Measurements from ENCODE around the gene CCDC188.

DNA sequence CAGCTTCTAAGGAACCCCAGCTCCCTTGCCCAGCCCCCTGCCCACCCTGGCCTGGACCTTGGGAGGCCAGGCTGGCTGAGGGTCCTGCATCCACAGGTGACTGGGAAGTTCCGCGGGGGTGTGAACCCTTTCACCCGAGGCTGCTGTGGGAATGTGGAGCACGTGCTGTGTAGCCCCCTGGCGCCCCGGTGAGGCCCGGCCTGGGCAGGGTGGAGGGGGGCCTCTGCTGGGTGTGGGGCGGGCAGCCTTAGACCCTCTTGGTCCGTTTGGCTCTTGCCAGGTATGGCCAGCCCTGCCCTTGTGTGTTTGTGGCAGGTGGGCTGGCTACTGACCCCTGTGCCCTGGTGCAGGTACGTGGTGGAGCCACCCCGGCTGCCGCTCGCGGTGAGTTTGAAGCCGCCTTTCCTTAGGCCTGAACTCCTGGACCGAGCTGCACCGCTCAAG lies 10.3 kb downstream of the CCDC188 start:
- TF ChIP-seq POLR2A (conservative IDR thresholded peaks at IDR 0.05) (no peak), ZNF134 (CRISPR knock-in tag; conservative IDR thresholded peaks at IDR 0.05) (no peak), ZNF79 (CRISPR knock-in tag; IDR thresholded peaks at IDR 0.05; ENCODE audit: low read depth) (no peak), NR2F6 (CRISPR knock-in tag; IDR thresholded peaks at IDR 0.05) (no peak), CTBP1 (IDR thresholded peaks at IDR 0.05; ENCODE audit: borderline replicate concordance) (no peak), NCOA6 (IDR thresholded peaks at IDR 0.05) (no peak), SMAD3 (CRISPR knock-in tag; conservative IDR thresholded peaks at IDR 0.05) (no peak), HMG20B (CRISPR knock-in tag; IDR thresholded peaks at IDR 0.05) (no peak)
- TF ChIP-seq, protein P1, sequence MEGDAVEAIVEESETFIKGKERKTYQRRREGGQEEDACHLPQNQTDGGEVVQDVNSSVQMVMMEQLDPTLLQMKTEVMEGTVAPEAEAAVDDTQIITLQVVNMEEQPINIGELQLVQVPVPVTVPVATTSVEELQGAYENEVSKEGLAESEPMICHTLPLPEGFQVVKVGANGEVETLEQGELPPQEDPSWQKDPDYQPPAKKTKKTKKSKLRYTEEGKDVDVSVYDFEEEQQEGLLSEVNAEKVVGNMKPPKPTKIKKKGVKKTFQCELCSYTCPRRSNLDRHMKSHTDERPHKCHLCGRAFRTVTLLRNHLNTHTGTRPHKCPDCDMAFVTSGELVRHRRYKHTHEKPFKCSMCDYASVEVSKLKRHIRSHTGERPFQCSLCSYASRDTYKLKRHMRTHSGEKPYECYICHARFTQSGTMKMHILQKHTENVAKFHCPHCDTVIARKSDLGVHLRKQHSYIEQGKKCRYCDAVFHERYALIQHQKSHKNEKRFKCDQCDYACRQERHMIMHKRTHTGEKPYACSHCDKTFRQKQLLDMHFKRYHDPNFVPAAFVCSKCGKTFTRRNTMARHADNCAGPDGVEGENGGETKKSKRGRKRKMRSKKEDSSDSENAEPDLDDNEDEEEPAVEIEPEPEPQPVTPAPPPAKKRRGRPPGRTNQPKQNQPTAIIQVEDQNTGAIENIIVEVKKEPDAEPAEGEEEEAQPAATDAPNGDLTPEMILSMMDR (IDR thresholded peaks at IDR 0.05 in 2 of 3, conservative IDR thresholded peaks at IDR 0.05 in 1 of 3; ENCODE audit: insufficient read depth in 2 of 3, low read depth in 1 of 3, low read length in 3 of 3), result no peak
- TF ChIP-seq, protein P2, sequence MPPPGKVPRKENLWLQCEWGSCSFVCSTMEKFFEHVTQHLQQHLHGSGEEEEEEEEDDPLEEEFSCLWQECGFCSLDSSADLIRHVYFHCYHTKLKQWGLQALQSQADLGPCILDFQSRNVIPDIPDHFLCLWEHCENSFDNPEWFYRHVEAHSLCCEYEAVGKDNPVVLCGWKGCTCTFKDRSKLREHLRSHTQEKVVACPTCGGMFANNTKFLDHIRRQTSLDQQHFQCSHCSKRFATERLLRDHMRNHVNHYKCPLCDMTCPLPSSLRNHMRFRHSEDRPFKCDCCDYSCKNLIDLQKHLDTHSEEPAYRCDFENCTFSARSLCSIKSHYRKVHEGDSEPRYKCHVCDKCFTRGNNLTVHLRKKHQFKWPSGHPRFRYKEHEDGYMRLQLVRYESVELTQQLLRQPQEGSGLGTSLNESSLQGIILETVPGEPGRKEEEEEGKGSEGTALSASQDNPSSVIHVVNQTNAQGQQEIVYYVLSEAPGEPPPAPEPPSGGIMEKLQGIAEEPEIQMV (tag; conservative IDR thresholded peaks at IDR 0.05; ENCODE audit: low read depth), result no peak
